HUES6 (cell line): ENCODE measurements around the gene TULP4.

Source experiments
- H3K27ac ChIP-seq: 2 replicates; pipeline ENCODE4 v1.7.0; 2013; ENCODE audit warnings: low read depth, mild to moderate bottlenecking, low read length, inconsistent platforms
- H3K27me3 ChIP-seq: 2 replicates; pipeline ENCODE4 v1.6.1; 2013; ENCODE audit warnings: low read length; ENCODE audit not compliant: control insufficient read depth, insufficient read depth
- H3K36me3 ChIP-seq: 2 replicates; pipeline ENCODE4 v1.6.1; 2013; ENCODE audit warnings: low read length; ENCODE audit not compliant: control insufficient read depth, insufficient read depth
- H3K4me1 ChIP-seq: 2 replicates; pipeline ENCODE4 v1.6.1; 2013; ENCODE audit warnings: low read length; ENCODE audit not compliant: control insufficient read depth, insufficient read depth
- H3K4me3 ChIP-seq: 2 replicates; pipeline ENCODE4 v1.5.1; 2013; ENCODE audit warnings: low read depth, low read length
- H3K9ac ChIP-seq: one replicate; pipeline ENCODE4 v1.6.1; 2013; ENCODE audit warnings: mild to moderate bottlenecking, low read length
- H3K9me3 ChIP-seq: 2 replicates; pipeline ENCODE4 v1.6.1; 2013; ENCODE audit warnings: low read depth, low read length; ENCODE audit not compliant: control insufficient read depth, insufficient read depth

The TULP4 gene

DNA sequence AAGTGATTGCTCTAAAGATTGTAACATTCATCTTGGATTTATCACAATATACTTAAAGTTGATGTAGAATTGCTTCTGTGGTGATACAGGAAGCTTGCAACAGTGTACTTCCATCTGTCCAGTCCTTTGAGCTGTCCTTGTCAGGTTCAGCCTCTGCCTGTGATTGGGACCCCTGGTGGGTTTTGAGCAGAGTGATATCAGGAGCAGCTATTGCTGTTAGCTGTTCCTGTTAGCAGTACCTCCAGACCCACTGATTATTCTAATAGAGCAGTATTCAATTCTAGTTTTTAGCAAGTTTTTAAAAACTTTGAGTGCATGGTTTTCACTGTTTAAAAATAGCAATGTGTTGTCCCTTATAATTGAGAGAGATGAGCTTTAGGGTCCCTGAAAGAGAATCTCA lies 48.8 kb downstream of the TULP4 start:
- no peaks in the 10 kb centered on the region for H3K27me3 ChIP-seq
- no peaks in the 10 kb centered on the region for H3K4me1 ChIP-seq
- H3K4me3 ChIP-seq: no peak overlapping the region

DNA sequence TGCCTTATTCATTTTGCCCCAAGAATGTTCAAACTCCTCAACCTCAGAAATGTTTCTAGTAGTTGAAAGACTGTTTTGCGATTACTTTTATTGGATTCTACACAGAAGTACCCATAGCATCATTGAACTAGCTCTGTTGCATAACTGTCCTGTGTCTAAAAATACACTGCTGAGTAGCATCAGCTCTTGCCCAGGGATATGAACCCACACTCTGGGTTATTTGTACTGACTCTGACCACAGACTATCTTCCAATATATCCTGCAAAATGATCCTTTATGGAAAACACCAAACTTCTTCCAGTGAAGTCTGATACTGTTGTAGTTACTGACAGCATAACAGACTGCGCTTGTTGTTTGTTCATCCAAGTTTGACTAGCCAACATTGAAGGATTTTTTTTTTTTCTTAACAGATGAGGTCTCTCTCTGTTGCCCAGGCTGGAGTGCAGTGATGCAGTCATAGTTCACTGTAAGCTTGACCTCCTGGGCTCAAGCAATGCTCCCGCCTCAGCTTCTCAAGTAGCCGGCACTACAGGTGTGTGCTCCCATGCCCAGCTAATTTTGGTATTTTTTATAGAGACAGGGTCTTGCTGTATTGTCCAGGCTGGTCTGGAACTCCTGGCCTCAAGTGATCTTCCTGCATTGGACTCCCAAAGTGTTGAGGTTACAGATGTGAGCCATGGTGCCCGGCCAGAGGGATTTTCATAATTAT lies 49.9 kb downstream of the TULP4 start:
- Histone ChIP-seq H3K9ac (no peak overlapping the region), H3K36me3 (no peaks in the 10 kb centered on the region), H3K9me3 (no peaks in the 10 kb centered on the region), H3K4me3 (no peak overlapping the region), H3K4me1 (no peaks in the 10 kb centered on the region), H3K27ac (no peak overlapping the region), H3K27me3 (no peaks in the 10 kb centered on the region)

More for the DNA sequence above, 48.8 kb downstream of the TULP4 start:
- Histone ChIP-seq H3K27ac (no peak overlapping the region), H3K9me3 (no peaks in the 10 kb centered on the region), H3K36me3 (no peaks in the 10 kb centered on the region), H3K9ac (no peak overlapping the region)

DNA sequence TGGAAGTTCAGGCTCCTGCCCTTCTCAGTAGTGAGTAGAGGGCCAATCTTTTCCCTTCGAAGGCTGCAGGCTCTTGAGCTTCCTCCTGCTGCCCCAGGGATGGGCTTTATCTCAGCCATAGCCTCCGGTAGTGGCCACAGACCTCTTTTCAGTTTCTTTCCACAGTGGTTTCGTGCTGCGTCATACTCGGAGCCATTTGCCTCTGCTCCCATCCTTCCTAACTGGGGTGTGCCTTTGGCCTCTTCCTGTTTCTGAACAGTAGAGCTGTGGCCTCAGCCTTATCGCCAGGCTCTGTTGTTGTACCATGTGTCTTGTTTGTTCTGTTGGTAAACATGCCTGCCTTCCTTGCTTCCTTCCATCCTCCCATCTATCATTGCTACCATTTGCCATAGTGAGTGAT lies 54.1 kb downstream of the TULP4 start:
- Histone ChIP-seq H3K4me1 (no peaks in the 10 kb centered on the region), H3K9me3 (no peaks in the 10 kb centered on the region), H3K27me3 (no peaks in the 10 kb centered on the region), H3K36me3 (no peaks in the 10 kb centered on the region), H3K4me3 (no peak overlapping the region), H3K9ac (no peak overlapping the region), H3K27ac (no peak overlapping the region)

DNA sequence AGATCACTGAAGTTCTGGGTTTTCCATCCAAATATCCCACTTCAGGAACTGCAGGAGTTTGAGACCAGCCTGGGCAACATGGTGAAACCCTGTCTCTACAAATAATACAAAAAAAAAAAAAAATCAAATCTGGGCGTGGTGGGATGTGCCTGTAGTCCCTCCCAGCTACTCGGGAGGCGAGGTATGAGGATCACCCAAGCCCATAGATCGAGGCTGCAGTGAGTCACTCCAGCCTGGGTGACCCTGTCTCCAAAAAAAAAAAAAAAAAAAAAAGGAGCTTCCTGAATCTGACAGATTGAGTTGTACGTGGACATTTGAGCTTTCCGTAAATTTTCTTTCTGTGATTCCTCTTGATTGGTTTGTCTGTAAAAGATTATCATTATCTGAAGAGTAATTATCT lies 55.6 kb downstream of the TULP4 start:
- H3K36me3 ChIP-seq: no peaks in the 10 kb centered on the region
- H3K9ac ChIP-seq: no peak overlapping the region
- no peaks in the 10 kb centered on the region for H3K4me1 ChIP-seq
- no peak overlapping the region for H3K4me3 ChIP-seq
- no peaks in the 10 kb centered on the region for H3K27me3 ChIP-seq
- no peak overlapping the region for H3K27ac ChIP-seq
- H3K9me3 ChIP-seq: no peaks in the 10 kb centered on the region

DNA sequence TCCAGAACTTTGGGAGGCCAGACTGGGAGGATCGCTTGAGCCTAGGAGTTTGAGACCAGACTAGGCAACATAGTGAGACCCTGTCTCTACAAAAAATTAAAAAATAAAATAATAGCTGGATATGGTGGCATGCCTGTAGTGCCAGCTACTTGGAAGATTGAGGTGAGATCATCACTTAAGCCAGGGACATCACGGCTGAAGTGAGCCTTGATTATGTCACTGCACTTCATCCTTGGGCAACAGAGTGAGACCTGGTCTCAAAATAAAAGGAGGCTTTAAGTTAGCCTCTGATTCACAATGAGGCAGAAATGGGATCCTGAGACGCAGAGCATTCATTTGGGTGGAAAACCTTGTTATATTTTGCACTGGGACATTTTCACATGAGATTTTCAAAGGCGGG lies 57.0 kb downstream of the TULP4 start:
- Histone ChIP-seq H3K4me1 (no peaks in the 10 kb centered on the region), H3K27me3 (no peaks in the 10 kb centered on the region)

DNA sequence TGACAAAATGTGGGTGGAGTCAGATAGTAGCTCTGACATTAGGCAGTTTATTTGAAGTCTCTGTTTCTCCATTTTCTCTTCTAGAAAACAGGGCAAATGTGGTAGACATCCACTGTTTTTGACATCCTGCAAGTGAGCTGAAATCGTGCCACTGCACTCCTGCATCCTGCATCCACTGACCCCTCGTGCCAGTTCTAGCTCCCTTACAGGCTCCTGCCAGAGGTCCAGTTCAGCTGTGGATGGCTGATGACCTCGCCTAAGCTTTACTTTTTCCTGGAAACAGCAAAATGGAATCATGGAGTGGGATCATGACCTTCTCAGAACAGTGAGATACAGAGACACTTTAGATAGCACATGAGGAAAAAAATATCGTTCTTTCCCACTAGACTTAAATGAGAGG lies 58.5 kb downstream of the TULP4 start:
- no peak overlapping the region for H3K4me3 ChIP-seq
- no peaks in the 10 kb centered on the region for H3K9me3 ChIP-seq
- H3K27me3 ChIP-seq: no peaks in the 10 kb centered on the region
- no peak overlapping the region for H3K27ac ChIP-seq
- H3K4me1 ChIP-seq: no peaks in the 10 kb centered on the region
- no peaks in the 10 kb centered on the region for H3K36me3 ChIP-seq
- no peak overlapping the region for H3K9ac ChIP-seq

More for the DNA sequence above, 57.0 kb downstream of the TULP4 start:
- Histone ChIP-seq H3K36me3 (no peaks in the 10 kb centered on the region), H3K9me3 (no peaks in the 10 kb centered on the region), H3K4me3 (no peak overlapping the region), H3K27ac (no peak overlapping the region), H3K9ac (no peak overlapping the region)

DNA sequence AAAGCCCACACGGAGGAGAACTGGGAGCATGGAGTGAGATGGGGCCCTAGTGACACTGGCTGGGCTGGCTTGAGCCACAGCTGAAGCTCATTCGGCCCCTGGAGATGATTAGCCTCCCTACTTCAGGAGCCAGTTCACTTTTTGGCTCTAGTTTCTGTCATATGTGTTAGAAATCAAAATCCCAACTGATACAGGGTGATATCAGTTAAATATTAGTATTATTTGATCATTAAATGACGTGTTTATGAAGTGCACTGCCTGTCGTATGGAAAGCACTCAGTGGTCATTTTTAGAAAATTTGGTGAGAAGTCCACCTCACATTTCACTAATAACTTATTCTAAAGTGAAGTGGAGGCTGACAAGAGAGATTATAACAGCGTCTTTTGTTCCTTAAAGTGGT lies 59.0 kb downstream of the TULP4 start:
- Histone ChIP-seq H3K4me1 (no peaks in the 10 kb centered on the region), H3K36me3 (no peaks in the 10 kb centered on the region), H3K27ac (no peak overlapping the region), H3K27me3 (no peaks in the 10 kb centered on the region), H3K9me3 (no peaks in the 10 kb centered on the region), H3K4me3 (no peak overlapping the region), H3K9ac (no peak overlapping the region)

DNA sequence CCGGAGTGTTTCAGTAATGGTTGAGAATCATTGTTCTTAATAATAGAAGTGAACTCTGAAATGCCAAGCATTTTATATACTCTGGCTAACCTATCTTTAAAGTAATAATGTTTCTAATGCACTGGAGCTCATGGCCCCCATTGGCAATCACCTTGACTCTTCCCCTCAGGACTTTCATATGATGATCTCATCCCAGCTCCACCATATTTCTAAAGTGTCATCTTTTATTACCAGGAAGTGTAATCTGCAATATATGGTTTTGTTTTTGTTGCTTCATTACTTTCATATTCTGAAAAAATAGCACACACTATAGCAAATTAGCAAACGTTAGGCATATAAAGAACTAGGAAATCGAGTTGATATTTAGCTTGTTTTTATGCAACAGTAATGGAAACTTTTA lies 60.3 kb downstream of the TULP4 start:
- H3K9me3 ChIP-seq: no peaks in the 10 kb centered on the region

DNA sequence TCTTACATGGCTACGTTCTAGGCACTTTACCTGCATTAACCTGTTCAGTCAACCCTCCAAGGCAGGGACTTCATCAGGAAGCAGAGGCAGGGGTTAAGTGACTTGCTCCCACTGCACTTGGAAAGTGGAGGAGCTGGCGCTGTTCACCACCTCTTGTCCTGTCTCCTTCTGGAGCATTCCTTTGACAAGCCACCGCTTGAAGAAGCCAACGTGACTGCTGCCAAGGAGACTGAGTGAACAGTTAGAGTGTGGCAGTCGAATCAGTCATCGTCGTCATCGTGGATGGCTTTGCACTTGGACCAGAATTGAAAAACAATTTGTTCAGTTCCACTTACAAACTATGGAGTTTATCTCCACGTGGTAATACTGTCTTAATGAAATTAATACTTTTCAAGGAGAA lies 60.9 kb downstream of the TULP4 start:
- Histone ChIP-seq H3K9ac (no peak overlapping the region), H3K27ac (no peak overlapping the region), H3K9me3 (no peaks in the 10 kb centered on the region), H3K27me3 (no peaks in the 10 kb centered on the region), H3K4me1 (no peaks in the 10 kb centered on the region), H3K36me3 (no peaks in the 10 kb centered on the region), H3K4me3 (no peak overlapping the region)

More for the DNA sequence above, 60.3 kb downstream of the TULP4 start:
- Histone ChIP-seq H3K27me3 (no peaks in the 10 kb centered on the region), H3K4me3 (no peak overlapping the region), H3K4me1 (no peaks in the 10 kb centered on the region), H3K9ac (no peak overlapping the region), H3K27ac (no peak overlapping the region), H3K36me3 (no peaks in the 10 kb centered on the region)

DNA sequence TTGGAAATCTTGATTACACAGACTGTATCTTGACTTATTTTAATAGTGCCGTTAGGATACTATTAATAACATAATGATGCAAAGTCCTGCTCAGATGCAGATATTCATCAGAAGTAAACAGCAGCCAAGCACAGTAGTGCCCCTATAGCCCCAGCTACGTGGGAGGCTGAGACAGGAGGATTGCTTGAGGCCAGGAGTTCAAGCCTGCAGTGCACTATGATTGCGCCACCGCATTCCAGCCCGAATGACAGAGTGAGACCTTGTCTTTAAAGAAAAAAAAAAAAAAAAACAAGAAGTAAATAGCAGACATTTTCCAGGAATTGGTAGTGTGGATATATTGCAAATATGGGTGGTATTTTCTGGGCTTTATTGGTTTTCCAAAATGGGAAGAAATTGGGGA lies 61.8 kb downstream of the TULP4 start:
- no peak overlapping the region for H3K9ac ChIP-seq
- no peaks in the 10 kb centered on the region for H3K27me3 ChIP-seq
- no peak overlapping the region for H3K4me3 ChIP-seq
- no peaks in the 10 kb centered on the region for H3K4me1 ChIP-seq
- no peak overlapping the region for H3K27ac ChIP-seq
- no peaks in the 10 kb centered on the region for H3K9me3 ChIP-seq
- no peaks in the 10 kb centered on the region for H3K36me3 ChIP-seq

DNA sequence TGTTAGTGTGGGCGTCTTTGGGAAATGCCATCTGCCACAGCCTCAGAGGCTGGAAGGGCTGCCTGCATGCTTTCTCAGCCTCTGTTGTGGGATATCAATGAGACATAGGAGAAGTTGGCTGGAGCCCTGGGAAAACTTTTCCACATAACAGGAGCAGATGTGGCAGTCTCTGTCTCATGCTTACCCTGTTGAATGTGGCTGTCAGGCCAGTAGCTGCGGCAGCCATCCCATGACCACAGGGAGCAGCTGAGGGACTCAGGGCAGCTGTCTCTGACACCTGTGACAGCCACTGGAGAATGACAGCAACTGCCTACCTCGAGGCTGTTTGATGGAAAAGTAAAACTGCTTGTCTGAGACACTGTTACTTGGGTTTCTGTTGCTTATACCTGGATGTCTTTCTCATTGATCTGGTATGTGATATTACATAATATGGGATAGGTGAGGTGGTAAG lies 64.4 kb downstream of the TULP4 start:
- no peaks in the 10 kb centered on the region for H3K27me3 ChIP-seq
- H3K4me1 ChIP-seq: no peaks in the 10 kb centered on the region
- no peak overlapping the region for H3K27ac ChIP-seq
- H3K9ac ChIP-seq: no peak overlapping the region
- no peaks in the 10 kb centered on the region for H3K36me3 ChIP-seq
- no peak overlapping the region for H3K4me3 ChIP-seq
- no peaks in the 10 kb centered on the region for H3K9me3 ChIP-seq
